Measurements from ENCODE around the gene YJEFN3. TPM values are rescaled to one million over a fixed set of nuclear protein-coding genes. Genes with fewer than 3 reads are reported as not detected.

The YJEFN3 gene
- total RNA-seq, 1 experiment from 2014 or later = 16.6 TPM

GRCh38 chr19:19567391-19567790 is 38.7 kb downstream of the YJEFN3 start:
- Histone ChIP-seq H2AFZ (ENCODE audit: low read length) (no peak overlapping the region), H2BK20ac (ENCODE audit: low read depth, low read length, poor library complexity, severe bottlenecking) (no peak overlapping the region), H3K9me3 (ENCODE audit: control insufficient read depth, low read depth, low read length) (no peaks in the 10 kb centered on the region), H3K18ac (ENCODE audit: insufficient read length, low read depth, low read length) (no peak overlapping the region), H3K4me2 (ENCODE audit: insufficient read depth, insufficient read length, low read length) (no peak overlapping the region), H4K91ac (ENCODE audit: insufficient read length, low read depth, low read length) (no peak overlapping the region), H2BK12ac (ENCODE audit: insufficient read length, low read depth, low read length) (no peak overlapping the region), H4K5ac (ENCODE audit: insufficient read length, low read depth, low read length) (no peak overlapping the region), H4K20me1 (ENCODE audit: control insufficient read depth, insufficient read depth, insufficient read length) (no peaks in the 10 kb centered on the region), H3K23me2 (ENCODE audit: insufficient read length, low read depth, low read length, poor library complexity, severe bottlenecking) (no peaks in the 10 kb centered on the region), H3K56ac (ENCODE audit: insufficient read length, low read depth, low read length) (no peak overlapping the region), H3K27ac (ENCODE audit: insufficient read length, low read depth, low read length) (no peak overlapping the region), H2AK5ac (ENCODE audit: insufficient read length, low read length) (no peak overlapping the region), H3T11ph (ENCODE audit: low read length) (no peak overlapping the region), H3K9ac (ENCODE audit: extremely low read depth, insufficient read length, low read length) (no peak overlapping the region), H3K4me1 (ENCODE audit: insufficient read depth, low read length) (no peaks in the 10 kb centered on the region), H3K27me3 (ENCODE audit: insufficient read depth, low read length) (no peaks in the 10 kb centered on the region), H3K4ac (ENCODE audit: low read depth, low read length) (no peak overlapping the region), H2BK120ac (ENCODE audit: low read depth, low read length, poor library complexity, severe bottlenecking) (no peak overlapping the region), H4K8ac (replicated peaks; ENCODE audit: insufficient read length, low read depth, low read length) (no peak overlapping the region), H2BK15ac (ENCODE audit: low read depth, low read length) (no peak overlapping the region), H3K79me2 (ENCODE audit: insufficient read depth, low read length) (no peaks in the 10 kb centered on the region), H2BK5ac (ENCODE audit: insufficient read length, low read length) (no peak overlapping the region), H3K14ac (ENCODE audit: insufficient read depth, low read length) (no peak overlapping the region), H3K23ac (ENCODE audit: insufficient read length, low read depth, low read length) (no peak overlapping the region), H3K79me1 (ENCODE audit: insufficient read depth, low read depth, low read length, poor library complexity, severe bottlenecking) (no peaks in the 10 kb centered on the region)
- H3K36me3 Mint-ChIP-seq (ENCODE audit: insufficient read depth in 1 of 3, low read depth in 3 of 3) = peaks cover 15 to 21% (median 15%) of the 10 kb centered on the region in 3 experiments
- H3K9me3 Mint-ChIP-seq = peaks cover 0 to 3% of the 10 kb centered on the region in 2 experiments; a peak in 1 of 5 replicates
- H3K4me3 Mint-ChIP-seq = no peak overlapping the region
- no peak for TF ChIP-seq CTCF (conservative IDR thresholded peaks at IDR 0.05)
- WGBS (ENCODE audit: extremely low coverage, insufficient read length, low lambda C conversion rate) = no CpG with 5 or more reads among the region's 3 CpGs
- DNase-seq = no peak
- H3K4me1 Mint-ChIP-seq = peaks cover 8 to 10% of the 10 kb centered on the region in 2 experiments; a peak in 3 of 4 replicates
- H3K27ac Mint-ChIP-seq = no peak overlapping the region
- peaks cover under 1% of the 10 kb centered on the region; the same call in 1 of the 2 replicates for H3K27me3 Mint-ChIP-seq (ENCODE audit: low read depth)

All from H9 (cell line).